ENCODE data around the gene SERPINA5.
"Not testable (repeated sequence)": the region's sequence is repeated elsewhere in the genome, so short reads cannot be mapped to it uniquely, and the experiment has no call there.

Gene SERPINA5

DNA sequence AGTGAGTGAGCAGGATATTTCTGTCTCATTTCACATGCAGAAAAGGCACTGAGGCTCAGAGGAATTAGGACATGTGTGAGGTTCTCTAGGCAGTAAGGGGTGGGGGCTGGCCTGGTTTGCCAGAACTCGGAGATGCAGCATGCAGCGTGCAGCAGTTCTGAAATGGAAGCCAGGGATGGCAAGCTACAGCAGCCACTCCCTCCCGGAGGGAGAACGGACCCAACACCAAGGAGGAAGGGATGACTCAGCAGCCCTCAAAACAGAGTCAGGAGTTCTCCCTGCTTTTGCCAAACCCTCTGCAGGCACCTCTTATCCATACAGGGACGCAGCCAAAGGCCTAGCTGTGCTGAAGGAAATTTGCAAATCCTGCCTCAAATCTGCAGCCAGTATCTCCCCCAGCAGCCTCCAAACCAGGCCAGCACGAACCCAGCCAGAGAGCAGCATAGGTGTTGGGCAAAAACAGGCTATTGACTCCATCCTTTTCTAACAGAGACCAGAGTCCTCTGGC, 20.7 kb downstream of the SERPINA5 start:
- DNase-seq = no peak

DNA sequence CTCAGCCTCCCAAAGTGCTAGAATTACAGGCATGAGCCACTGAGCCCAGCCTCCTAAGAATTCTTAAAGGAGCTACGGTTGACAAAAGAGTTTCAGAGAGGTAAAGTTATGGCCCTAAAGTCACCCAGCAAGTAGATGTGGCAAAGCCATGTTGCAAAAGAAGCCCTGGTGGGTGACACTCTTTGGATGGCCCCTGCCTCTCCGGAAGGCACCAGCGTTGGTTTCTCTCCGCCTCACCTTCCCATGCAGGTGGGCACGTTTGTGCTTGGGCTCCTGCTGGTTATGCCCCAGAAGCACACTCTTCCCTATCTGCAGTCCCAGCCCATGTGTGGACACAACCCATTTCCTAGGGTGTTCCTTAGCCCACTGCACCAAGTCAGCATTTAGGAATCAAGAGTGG, 21.5 kb downstream of the SERPINA5 start:
- DNase-seq = no peak

DNA sequence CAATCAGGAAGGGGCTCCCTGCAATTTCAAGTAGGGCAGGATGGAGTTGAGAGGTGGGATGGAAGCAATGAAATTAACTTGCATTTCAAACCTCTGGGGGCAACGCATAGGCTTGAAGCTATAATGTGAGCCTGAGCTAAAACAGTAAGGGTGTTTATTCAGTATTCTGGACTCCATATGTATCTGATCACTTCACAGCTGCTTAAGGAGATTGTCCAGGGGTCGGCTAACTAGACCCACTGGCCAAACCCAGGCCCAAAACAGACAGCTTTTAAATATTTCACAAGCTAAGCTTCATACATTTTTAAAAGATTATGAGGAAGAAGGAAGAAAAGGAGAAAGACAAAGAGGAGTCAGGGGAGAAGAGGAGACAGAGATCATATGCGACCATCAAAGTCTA, 24.1 kb downstream of the SERPINA5 start:
- no peak for DNase-seq

DNA sequence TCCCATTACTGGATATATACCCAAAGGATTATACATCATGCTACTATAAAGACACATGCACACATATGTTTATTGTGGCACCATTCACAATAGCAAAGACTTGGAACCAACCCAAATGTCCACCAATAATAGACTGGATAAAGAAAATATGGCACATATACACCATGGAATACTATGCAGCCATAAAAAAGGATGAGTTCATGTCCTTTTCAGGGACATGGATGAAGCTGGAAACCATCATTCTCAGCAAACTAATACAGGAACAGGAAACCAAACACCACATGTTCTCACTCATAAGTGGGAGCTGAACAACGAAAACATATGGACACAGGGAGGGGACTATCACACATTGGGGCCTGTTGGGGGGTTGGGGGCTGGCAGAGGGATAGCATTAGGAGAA, 27.7 kb downstream of the SERPINA5 start:
- not testable (repeated sequence) for DNase-seq

DNA sequence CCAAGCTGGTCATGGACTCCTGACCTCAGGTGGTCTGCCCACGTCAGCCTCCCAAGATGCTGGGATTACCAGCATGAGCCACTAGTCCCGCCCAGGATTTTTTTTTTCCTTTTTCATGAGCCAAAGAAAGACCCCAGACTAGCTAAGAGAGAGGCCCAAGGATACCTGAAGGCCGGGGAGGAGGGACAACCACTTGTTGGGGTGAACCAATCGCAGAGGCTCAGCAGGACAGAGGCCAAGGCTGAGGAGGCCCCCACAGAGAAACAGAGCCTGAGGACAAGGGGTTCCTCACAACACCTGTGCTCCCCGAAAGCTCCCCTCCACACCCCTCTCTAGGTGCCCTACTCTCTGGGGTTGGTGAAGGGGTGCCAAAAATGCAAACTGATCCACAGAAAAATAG, 30.0 kb downstream of the SERPINA5 start:
- DNase-seq = no peak

DNA sequence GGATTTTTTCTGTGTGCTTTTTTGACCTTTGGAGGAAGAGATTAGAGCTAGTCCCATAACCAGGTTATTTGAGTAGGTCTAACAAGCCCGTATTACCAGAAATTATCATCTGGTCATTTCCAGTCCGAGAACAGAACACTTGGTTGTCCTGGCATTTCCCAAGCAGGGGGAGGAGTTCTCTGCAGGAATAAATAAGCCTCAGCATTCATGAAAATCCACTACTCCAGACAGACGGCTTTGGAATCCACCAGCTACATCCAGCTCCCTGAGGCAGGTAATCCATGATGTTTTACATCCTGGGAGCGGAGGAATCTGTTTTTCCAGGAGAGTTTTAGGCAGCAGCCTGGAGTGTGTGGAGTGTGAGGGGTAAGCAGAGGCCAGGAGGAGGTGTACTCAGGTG, 30.9 kb downstream of the SERPINA5 start, which contains the start of gene SERPINA3:
SERPINA3 (plus strand) TSS at position 218 of the 400 bp plus-strand sequence. CDS start 2,051 bp downstream, outside the sequence.
- DNase-seq = no peak

DNA sequence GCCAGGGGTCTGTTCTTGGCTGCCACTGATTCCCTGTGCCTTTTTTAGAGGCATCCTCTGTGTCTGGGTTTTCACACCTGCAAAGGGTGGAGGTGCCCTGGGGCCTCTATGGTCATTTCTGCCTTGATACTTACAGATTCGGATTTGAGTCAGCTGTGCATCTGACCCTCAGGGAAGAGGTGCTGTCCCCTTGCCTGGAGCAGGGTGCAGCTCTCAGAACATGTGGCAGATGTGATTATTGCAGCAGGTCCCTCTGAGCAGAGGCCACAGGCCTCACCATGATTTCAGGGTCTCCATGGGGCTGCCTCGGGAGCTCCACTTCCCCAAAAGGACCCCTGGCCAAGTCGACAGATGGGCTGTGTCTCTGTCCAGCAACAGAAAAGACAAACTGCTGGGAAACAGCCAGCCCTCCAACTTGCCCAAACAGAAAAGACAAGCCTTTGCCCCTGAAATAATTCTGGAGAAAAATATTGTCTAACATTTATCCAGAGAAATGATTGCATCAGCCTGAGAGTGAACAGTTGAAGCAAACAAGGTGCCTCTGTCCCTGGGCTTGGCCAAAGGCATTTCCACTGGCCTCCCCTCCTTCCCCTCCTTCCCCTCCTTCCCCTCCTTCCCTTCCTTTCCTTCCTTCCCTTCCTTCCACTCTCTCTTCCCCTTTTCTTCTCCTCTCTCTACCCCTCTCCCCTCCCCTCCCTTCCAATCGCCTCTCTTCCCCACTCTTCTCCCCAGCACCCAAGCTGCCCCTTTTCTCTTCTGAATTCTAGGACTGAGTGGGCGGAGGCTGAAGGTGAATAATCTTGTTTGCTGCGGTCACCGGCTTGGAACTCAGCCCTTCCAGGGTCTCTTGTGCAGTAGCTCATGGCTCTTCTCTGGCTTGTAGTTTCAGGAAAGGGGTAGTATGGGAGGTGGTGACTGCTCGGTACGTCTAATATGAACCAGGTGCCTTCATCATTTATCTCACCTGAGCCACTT, 31.6 kb downstream of the SERPINA5 start:
- DNase-seq = no peak

DNA sequence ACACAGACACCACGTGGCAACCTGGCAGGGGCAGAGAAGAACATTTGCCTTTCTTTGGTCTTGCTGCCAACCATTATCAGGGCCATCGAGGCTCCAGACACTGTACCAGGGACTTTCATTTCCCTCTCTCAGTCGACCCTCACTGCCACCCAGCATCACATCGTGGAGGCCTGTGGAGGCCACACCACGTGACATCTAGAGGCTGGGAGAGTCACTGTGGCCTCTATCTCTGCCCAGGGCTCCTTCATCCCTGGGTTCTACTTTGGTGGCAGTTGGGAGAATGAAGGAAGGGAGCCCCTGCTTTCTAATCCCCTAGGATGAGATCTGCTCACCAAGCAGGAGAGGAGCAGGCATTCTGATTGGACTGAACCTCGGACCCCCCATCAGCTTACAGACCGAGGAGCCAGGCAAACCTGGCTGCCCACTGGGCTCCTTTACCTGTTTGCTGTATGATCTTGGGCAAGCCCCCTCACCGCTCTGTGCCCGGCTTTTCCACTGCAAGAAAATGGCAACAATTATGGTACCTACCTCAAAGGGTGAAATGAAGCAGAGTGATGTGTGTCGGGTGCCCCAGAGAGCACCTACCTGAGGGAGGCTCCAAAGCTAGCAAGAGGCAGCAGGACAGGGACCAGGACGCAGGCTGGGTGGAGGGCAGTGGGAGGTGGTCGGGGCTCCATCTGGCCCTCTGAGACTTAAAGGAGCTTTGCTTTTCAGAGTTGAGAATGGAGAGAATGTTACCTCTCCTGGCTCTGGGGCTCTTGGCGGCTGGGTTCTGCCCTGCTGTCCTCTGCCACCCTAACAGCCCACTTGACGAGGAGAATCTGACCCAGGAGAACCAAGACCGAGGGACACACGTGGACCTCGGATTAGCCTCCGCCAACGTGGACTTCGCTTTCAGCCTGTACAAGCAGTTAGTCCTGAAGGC, 32.8 kb downstream of the SERPINA5 start:
- no peak for DNase-seq

DNA sequence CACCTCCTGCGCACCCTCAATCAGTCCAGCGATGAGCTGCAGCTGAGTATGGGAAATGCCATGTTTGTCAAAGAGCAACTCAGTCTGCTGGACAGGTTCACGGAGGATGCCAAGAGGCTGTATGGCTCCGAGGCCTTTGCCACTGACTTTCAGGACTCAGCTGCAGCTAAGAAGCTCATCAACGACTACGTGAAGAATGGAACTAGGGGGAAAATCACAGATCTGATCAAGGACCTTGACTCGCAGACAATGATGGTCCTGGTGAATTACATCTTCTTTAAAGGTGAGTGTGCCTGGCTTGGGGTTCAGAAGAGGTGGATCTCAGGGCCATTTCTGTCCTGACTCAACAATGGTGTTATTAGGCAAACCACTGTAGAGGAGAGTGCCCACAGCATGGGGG, 33.6 kb downstream of the SERPINA5 start:
- no peak for DNase-seq

DNA sequence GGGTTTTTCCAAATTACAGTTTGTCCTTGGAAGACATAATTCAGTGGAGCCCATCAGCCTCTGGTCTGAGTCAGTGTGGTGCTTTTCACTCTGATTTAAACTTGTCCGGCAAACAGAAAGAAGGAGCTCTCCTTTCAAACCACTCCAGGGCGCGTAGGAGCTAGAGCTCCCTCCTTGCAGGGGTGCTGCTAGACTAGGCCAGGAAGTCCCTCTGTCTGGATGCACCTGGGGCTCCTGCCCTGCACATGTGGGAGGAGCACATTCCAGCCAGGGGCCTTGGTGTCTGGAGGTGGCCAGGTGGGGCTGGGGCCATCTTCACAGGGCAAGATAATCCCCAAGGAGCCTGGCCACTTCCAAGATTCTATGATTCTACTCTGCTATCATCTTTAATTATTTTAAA, 34.0 kb downstream of the SERPINA5 start:
- DNase-seq = no peak

DNA sequence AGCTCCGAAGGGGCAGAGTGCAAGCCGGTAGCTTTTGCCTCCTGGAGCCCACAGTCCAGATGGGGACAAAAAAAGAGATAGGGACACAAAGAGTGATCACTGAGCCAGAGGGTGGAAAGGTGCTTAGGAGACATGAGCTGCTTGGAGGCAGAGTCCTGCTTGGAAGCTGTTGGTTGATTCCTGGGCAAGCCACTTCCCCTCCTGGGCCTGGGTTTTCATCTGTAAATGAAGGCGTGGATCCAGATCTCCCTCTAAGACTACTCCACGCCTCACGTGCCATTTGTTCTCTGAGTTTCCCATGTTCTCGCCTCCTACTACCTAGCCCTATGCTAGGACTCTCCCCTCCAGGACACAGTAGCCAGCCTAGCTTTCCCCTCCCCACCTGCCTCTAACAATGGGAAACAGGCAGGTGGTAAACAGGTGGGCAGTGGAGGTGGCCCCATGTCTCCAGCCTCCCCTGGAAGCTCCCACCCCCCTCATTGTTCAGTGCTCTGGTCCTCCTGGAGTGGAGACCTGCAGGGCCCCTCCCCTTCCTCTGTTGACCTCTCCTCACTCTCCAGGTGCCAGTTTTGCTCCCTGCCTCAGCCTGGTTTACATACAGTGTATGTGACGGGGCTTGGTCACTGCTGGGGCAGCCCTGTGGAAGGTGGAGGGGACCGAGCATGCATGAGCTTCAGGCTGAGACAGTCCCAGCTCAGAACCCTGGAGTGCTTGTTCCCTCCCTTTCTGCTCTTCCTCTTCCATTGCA, 34.8 kb downstream of the SERPINA5 start:
- DNase-seq = no peak

DNA sequence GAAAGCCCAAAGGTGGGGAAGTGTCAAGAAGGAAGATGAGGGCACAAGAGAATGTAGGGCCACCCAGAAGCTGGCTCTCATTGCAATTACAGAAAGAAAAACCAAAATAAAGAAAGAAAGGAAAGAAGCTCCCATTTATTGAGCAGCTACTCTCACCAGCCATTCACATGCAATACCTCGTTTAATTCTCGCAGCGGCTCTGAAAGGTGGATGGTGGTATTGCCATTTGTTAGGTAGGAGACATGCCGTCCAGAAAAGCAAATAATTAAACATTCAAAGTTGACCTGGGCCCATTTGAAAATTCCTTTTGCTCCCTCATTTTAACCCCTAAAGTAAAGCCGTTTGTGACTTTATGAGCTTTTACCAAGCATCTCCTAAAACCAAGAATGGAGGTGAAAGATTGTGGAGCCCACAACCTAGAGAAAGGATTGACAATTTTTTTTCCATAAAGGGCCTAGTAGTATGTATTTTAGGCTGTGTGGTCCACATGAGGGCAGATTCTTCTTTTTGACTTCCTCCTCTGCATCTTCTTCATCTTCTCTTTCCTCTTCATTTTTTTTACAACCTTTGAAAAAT, 36.2 kb downstream of the SERPINA5 start:
- DNase-seq = no peak

DNA sequence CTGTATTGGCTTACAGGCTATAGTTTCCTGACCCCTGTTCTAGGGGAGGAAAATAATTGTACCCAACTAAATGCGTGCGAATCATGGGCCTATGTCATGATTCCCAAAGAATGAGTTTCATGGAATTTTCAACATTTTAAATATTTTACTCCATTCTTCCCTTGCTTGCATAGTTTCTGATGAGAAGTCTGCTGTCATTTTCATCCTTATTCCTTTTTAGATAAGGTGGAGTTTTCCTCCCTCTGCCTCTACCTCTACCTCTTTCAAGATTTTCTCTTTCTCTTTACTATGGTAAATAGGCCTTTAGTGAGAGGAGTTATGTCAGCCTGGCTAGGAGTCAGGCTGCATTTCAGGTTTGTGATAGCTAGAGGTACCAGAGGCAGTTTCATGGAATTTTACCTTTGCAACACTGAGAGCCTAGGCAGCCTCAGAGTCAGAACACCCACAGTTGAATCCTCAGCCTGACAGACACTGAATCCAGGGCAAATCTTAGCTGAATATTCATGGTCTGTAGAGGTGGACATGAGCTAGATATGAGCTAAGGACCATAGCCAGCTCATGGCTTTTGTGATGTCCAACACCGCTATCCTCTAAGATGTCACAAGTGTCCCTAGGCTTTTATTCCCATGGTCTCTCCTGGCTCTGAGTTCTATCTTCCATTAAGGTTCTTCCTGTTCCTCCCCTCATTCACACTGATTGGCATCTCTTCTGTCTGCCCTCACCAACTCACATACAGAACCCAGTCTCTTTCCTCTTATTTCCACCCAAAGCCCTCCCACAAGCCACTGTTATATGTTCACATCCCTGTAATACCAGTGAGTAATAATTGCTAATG, 37.0 kb downstream of the SERPINA5 start:
- no peak for DNase-seq

DNA sequence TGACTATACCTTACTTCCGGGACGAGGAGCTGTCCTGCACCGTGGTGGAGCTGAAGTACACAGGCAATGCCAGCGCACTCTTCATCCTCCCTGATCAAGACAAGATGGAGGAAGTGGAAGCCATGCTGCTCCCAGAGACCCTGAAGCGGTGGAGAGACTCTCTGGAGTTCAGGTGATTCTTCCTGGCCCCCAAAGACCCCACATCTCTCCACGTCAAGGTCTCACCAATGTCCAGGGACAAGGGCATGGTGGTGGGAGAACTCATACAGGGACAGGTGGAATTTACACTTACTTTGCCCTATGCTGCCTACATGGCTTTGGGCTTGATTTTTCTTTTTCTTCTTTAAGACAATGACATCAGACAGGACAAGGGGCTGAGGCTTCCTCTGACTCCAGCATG, 38.1 kb downstream of the SERPINA5 start:
- no peak for DNase-seq

DNA sequence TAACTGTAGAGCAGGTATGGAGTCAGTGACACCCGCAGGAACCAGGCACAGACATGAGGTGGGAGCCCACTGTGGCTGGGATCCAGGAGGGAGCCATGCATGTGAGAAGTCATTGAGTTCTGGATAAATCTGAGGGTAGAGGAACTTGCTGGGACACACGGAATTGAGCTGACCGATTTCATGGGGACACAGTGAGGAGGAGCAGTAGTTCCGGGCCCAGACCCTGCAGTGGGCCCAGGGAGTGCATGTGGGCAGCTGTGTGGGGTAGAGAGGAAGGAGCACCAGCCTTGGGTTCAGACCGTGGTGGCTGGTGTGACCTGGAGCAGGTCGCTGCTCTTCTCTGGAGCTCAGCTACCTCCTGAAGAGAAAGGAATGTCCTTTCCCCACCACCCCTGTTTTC, 39.4 kb downstream of the SERPINA5 start:
- no peak for DNase-seq

DNA sequence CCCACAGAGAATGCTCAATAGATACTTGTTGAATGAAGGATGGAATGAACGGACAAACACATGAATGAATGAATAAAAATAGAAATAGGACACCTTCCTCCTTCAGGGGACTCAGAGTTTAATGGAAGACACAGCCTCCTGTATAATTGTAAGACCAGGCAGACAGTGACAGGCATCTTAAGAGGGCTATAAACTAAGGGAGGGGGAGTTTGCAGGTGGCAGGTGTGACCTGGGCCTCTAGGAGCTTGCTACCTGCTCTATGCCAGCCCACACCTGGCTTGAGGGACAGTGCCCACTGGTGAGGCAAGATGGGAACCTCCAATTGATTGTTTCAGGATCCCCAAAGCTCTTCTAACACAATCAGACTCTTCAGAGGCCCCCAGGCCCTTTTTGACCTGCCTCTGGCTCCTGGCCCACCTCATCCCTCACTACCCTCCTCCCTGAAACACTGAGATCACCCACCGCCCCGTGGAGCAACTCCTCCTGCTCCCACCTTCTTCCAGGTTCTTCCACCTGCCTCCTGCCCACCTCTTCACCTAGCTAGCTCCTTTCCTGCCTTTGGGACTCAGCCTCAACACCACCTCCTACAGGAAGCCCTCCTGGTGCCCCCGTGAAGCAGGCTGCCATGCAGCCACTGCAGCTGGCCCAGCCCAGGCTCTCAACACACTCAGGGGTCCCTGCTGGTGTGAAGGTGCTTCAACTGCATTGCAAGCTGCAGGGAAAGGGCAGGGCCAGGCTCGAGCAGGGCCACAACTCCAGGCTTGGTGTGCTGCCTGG, 40.3 kb downstream of the SERPINA5 start:
- DNase-seq = no peak

DNA sequence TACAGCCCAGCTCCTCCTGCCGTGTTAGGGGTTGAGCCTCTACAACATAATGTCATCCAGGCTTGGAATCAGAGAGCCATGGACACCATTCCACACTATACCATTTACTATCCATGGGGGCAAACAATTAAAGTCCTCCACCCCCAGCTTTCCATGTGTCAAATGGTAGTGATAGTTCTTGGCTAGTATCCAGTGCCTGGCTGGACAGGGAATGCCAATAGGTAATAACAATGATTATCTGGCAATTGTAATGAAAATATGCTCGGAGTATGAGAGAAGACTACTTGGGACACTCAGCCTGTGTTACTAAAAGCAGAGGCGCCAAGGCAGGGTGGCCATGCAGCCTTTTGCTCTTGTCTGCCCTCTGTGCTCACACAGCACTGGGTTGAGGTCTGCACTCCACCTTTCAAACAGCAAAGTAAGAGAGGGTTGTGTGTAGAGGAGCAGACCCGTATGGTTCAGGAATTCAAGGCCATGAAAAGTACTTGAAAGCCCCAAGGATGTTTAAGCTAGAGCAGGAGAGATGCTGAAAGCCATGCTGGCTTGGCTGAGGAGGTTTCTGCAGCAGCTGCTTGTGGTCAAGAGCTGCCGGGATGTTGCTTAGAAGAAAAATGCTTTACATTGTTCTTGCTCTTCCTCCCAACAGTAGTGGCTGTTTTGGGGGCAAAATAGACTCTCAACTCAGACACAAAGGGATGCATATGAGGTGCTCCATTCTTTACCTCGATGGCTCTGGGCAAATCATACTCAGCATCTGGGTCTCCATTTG, 41.6 kb downstream of the SERPINA5 start:
- DNase-seq = no peak

DNA sequence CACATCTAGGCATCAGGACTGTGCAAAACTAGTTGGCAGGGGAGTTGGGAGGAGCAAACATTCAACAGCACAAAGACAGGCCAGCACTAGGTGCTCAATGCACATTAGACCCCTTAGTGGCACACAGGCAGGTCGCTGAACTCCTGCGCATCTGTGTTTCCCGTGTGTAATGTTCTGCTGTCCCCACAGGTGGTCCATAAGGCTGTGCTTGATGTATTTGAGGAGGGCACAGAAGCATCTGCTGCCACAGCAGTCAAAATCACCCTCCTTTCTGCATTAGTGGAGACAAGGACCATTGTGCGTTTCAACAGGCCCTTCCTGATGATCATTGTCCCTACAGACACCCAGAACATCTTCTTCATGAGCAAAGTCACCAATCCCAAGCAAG, 42.2 kb downstream of the SERPINA5 start:
- no peak for DNase-seq

DNA sequence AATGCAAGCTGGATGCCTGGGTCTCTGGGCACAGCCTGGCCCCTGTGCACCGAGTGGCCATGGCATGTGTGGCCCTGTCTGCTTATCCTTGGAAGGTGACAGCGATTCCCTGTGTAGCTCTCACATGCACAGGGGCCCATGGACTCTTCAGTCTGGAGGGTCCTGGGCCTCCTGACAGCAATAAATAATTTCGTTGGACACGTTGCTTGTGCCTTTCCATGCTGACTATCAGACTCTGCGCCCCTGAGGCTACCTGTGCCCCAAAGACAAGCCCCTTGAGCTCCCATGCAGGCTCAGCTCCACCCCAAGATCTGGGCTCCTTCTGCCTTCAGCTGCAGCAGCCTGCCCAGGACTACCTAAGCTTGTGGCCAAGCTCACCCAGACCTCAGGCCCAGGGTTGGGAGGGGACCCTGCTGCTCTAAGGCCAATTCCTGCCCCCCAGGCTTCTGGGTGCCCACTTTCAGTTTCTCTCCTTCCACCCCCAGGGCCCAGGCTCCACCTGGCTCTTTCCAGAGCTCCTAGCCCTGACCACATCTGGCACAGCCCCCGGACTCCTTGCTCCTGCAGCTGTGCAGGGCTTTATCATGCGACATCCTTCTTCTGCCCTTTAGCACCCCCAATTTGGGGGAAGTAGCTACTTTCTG, 42.8 kb downstream of the SERPINA5 start:
- no peak for DNase-seq
